NCI-H524 (cell line): Measurements from ENCODE around the gene SEMA4D.

Experiments
- DNase-seq, 2 experiments: peaks; one replicate each; lab custom pipeline; 2025; lab: John Stamatoyannopoulos, UW

Gene SEMA4D

DNA sequence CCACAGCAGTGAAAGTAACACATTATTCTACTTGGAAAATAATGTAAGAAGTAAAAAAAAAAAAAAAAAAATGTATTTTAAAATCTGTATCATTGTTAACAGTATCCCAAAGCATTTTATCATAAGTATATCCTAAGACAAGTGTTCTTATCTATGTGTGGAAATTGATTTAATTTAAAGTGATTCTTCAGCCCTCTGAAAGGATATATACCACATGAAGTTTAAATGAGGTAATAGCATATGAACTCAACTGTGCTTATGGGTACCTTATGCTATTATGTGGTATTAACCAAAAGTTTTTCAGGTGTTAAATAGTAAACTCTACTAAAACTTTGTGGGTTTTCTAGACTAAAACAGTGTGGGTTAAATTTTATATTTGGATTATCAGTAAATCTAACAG, 182.4 kb downstream of the SEMA4D start:
- no peak for DNase-seq

- no peak for DNase-seq
These were observed 183.0 kb downstream of the SEMA4D start for GRCh38 chr9:89314955-89315354.

DNA sequence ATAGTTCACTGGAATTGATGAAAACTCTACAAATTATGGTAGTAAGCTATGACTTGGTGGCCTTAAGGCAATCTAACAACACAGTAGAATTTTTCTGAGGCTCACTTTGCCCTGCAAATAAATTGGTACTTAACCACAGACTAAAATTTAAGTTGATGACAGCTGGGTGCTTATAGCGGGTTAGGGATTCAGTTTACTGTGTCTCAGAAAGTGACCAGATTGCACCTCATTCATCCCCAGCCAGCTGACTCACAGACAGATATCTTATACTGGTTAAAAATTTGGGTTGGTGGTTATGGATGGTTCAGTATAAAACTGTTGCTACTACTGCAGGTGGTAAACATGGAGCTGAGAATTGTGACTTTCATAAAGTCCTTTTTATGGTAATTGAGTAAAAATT, 184.1 kb downstream of the SEMA4D start:
- peak; percentile 25 to 65 for DNase-seq

GRCh38 chr9:89312222-89312571, 185.7 kb downstream of the SEMA4D start:
- no peak for DNase-seq

- no peak for DNase-seq
These were observed 186.3 kb downstream of the SEMA4D start for GRCh38 chr9:89311346-89312221.
